GM12878 (cell line): ENCODE data around the gene HHIPL1. TPM values are rescaled to one million over a fixed set of nuclear protein-coding genes. Genes with fewer than 3 reads are reported as not detected.

ENCODE experiments used
- ATAC-seq: fragments of 200-7000 bp; cut with Tn5 transposase; 3 replicates; pipeline ENCODE4 v1.9.1; 2020; ENCODE audit warnings: mild to moderate bottlenecking, moderate library complexity
- BruUV-seq: library from RNA; stranded (reverse); fragments of 400-500 nt; replicated peaks from 2 replicates; lab custom pipeline; 2021; lab: Mats Ljungman, UMichigan
- CTCF ChIA-PET: fragments of 300-600 bp; sonication (Branson Sonifier 250); formaldehyde crosslinking; extraction: SDS; loops from one replicate; lab custom pipeline; 2021; ENCODE audit warnings: inconsistent platforms; lab: Yijun Ruan, JAX
- POLR2A ChIA-PET: fragments of 350-600 bp; formaldehyde crosslinking; extraction: SDS; loops from one replicate; lab custom pipeline; 2021; ENCODE audit warnings: inconsistent platforms; lab: Charles Lee
- RAD21 ChIA-PET: fragments of 300-600 bp; sonication (Branson Sonifier 250); formaldehyde crosslinking; loops from one replicate; lab custom pipeline; 2023; ENCODE audit warnings: antibody characterized with exemption; ENCODE audit not compliant: unreplicated experiment; lab: Charles Lee
- SMC1A ChIA-PET: fragments of 300-600 bp; sonication (Branson Sonifier 250); formaldehyde crosslinking; loops from one replicate; lab custom pipeline; 2023; ENCODE audit not compliant: unreplicated experiment, uncharacterized antibody; lab: Charles Lee
- DNase-seq: peaks from one replicate; pipeline ENCODE4 v3.0.0-alpha.2; 2011; ENCODE audit warnings: low read depth, low spot score
- FAIRE-seq: peaks from 3 replicates; lab custom pipeline; 2011; peaks lifted over from hg19 to GRCh38; lab: Jason Lieb, UNC
- H2AFZ ChIP-seq: 2 replicates; pipeline ENCODE4 v1.6.0; 2011; ENCODE audit warnings: low read depth, low read length, control low read depth; ENCODE audit not compliant: control insufficient read depth
- H3K27ac ChIP-seq: 2 replicates; pipeline ENCODE4 v1.5.1; 2011; ENCODE audit warnings: control low read depth; ENCODE audit not compliant: control insufficient read depth, insufficient read depth
- H3K27me3 ChIP-seq, 2 experiments: replicated peaks in 1 of 2; 2 replicates each; pipeline versions ENCODE4 v1.6.0 to v1.6.1; 2011; ENCODE audit warnings: low read length in 1 of 2; ENCODE audit not compliant: control insufficient read depth in 2 of 2, insufficient read depth in 2 of 2
- H3K36me3 ChIP-seq, 2 experiments: 2 replicates each; pipeline ENCODE4 v1.5.1; 2011; ENCODE audit warnings: low read length in 1 of 2; ENCODE audit not compliant: control insufficient read depth in 2 of 2, insufficient read depth in 2 of 2
- H3K4me1 ChIP-seq: 2 replicates; pipeline ENCODE4 v1.6.1; 2011; ENCODE audit warnings: mild to moderate bottlenecking, low read length, moderate library complexity, mixed read lengths; ENCODE audit not compliant: control insufficient read depth, insufficient read depth
- H3K4me2 ChIP-seq: 2 replicates; pipeline ENCODE4 v1.6.0; 2011; ENCODE audit warnings: control low read depth; ENCODE audit not compliant: control insufficient read depth, insufficient read depth
- H3K4me3 ChIP-seq: fragments of 200-600 bp; sonication (generic); 2 replicates; pipeline ENCODE4 v1.5.1; 2016
- H3K79me2 ChIP-seq: 2 replicates; pipeline ENCODE4 v1.6.0; 2011; ENCODE audit warnings: low read length; ENCODE audit not compliant: control insufficient read depth, insufficient read depth
- H3K9ac ChIP-seq: 2 replicates; pipeline ENCODE4 v1.8.0; 2011; ENCODE audit warnings: low read length, control low read depth, mixed read lengths; ENCODE audit not compliant: control insufficient read depth, insufficient read depth
- H3K9me3 ChIP-seq: replicated peaks from 3 replicates; pipeline ENCODE4 v1.5.1; 2011; ENCODE audit warnings: mild to moderate bottlenecking, low read length; ENCODE audit not compliant: control insufficient read depth, insufficient read depth
- H4K20me1 ChIP-seq: 2 replicates; pipeline ENCODE4 v1.6.0; 2011; ENCODE audit not compliant: control insufficient read depth, insufficient read depth
- HDGF ChIP-seq: fragments of 450-650 bp; IDR thresholded peaks from 2 replicates; pipeline ENCODE4 v1.6.1; 2016; ENCODE audit warnings: antibody characterized with exemption
- SP1 ChIP-seq: IDR thresholded peaks from one replicate; pipeline ENCODE4 v1.6.1; 2011; ENCODE audit warnings: low read depth, low read length
- USF2 ChIP-seq: IDR thresholded peaks from 2 replicates; pipeline ENCODE4 v1.6.1; 2011; ENCODE audit warnings: low read depth, low read length, improper control_type of control experiment, borderline replicate concordance
- YBX1 ChIP-seq: fragments of 450-650 bp; IDR thresholded peaks from 2 replicates; pipeline ENCODE4 v1.6.1; 2016; ENCODE audit warnings: antibody characterized with exemption
- ZBED1 ChIP-seq: IDR thresholded peaks from 2 replicates; pipeline ENCODE4 v1.6.1; 2016; ENCODE audit warnings: borderline replicate concordance
- WGBS: methylation state at CpG from one replicate; pipeline ENCODE4 v1.1.6; 2016; ENCODE audit warnings: low lambda C conversion rate; ENCODE audit not compliant: insufficient replicate concordance, insufficient coverage; ENCODE audit errors: missing lambda C conversion rate; 5-methylcytosine and 5-hydroxymethylcytosine counted together
- in situ Hi-C: fragments of 300-500 bp; cut with MboI; formaldehyde crosslinking; loops from 9 replicates; pipeline ENCODE4 v1.14.3; 2018; ENCODE audit warnings: mixed read lengths
- intact Hi-C: fragments of 100-400 bp; cut with micrococcal nuclease; formaldehyde crosslinking; loops from one replicate; pipeline ENCODE4 v1.14.2; 2022; ENCODE audit not compliant: unreplicated experiment
- polyA plus RNA-seq, 11 experiments: library from polyadenylated mRNA; depleted of rRNA in 4 of 11; unstranded in 6 of 11; stranded (reverse) in 5 of 11; fragments of >200 nt; fragmentation: Nextera tagmentation in 4 of 11; fragmentation: Illumina TruSeq in 1 of 11; extraction: Ambion mirVana in 4 of 11; extraction: Trizol in 1 of 11; gene quantifications; 1 replicate in 1 of 11; 2 replicates in 10 of 11; pipeline versions ENCODE4 v1.2.1 to v1.2.3, GENCODE V29; 2011 to 2016; ENCODE audit warnings: inconsistent platforms in 2 of 11, missing spikeins in 2 of 11, low read depth in 1 of 11
- total RNA-seq, 4 experiments: library from RNA; depleted of rRNA in 3 of 4; stranded (reverse); fragments of >200 nt in 3 of 4; fragmentation: Illumina TruSeq in 1 of 4; extraction: Trizol in 1 of 4; gene quantifications; 2 replicates each; pipeline versions ENCODE4 v1.2.1 to v1.2.3, GENCODE V29; 2013 to 2021
- TF ChIP-seq, protein P1 (sequence below): fragments of 450-650 bp; IDR thresholded peaks from 2 replicates; pipeline ENCODE4 v1.6.1; 2017; ENCODE audit warnings: mild to moderate bottlenecking, moderate library complexity

HHIPL1 gene
- total and polyA plus RNA-seq, 10 of the 15 experiments (the other 5 are each of a cell fraction or from before 2014, with no cell fraction given) = 0.09 TPM; not detected in 9

DNA sequence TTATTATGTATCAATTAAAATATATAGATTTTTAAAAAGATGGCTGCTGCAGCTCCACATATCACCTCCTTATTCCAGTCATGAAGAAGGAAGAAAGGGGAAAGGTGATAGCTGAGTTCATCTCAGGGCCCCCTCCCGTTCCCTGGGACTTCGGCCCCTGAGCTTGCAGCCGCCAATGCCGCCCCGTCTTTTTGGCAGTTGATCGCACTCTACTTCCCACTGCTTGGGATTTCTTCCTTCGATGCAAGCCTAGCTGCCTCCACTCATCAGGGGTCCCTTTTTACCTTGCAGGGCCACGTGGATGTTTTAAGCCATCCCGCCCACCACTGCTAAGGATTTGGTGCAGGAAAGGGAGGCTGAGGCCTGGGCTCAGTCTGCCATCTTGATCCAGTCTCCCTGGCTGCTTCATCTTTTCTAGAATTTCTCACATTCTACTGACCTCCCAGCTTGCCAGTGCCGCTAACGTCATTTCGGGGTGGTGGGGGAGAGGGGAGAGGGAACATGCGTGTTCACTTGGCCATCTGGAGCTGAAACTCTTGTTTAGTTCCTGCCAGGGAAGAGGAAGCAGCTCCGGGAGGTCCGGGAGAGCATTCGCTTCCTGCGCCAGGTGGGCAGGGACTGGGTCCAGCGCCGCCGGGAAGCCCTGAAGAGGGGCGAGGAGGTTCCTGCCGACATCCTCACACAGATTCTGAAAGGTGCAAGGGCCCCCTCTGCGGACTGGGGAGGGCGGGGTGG, 70.5 kb downstream of the HHIPL1 start:
- no peak for ATAC-seq
- WGBS = 24% methylated on average over 24 of the region's 24 CpGs
- no peak overlapping the region for H3K4me3 ChIP-seq
- H4K20me1 ChIP-seq = no peaks in the 10 kb centered on the region
- no peak for DNase-seq
- intact Hi-C loops (no loop called here), in situ Hi-C loops (no loop called here)
- no peaks in the 10 kb centered on the region for H3K36me3 ChIP-seq
- ChIA-PET POLR2A (no interaction called here), RAD21 (no interaction called here), SMC1A (no interaction called here), CTCF (interaction anchor here (0.9 to 1.6 kb wide), 3 partner anchors 32 to 231 kb away, joined by 3 read pairs; partner anchors contain the start of gene CYP46A1)
- no peak for FAIRE-seq
- no TSS peak for BruUV-seq
- H3K4me1 ChIP-seq = peaks cover 10% of the 10 kb centered on the region
- H3K27ac ChIP-seq = no peak overlapping the region
- no peak for TF ChIP-seq SP1
- TF ChIP-seq, protein P1, sequence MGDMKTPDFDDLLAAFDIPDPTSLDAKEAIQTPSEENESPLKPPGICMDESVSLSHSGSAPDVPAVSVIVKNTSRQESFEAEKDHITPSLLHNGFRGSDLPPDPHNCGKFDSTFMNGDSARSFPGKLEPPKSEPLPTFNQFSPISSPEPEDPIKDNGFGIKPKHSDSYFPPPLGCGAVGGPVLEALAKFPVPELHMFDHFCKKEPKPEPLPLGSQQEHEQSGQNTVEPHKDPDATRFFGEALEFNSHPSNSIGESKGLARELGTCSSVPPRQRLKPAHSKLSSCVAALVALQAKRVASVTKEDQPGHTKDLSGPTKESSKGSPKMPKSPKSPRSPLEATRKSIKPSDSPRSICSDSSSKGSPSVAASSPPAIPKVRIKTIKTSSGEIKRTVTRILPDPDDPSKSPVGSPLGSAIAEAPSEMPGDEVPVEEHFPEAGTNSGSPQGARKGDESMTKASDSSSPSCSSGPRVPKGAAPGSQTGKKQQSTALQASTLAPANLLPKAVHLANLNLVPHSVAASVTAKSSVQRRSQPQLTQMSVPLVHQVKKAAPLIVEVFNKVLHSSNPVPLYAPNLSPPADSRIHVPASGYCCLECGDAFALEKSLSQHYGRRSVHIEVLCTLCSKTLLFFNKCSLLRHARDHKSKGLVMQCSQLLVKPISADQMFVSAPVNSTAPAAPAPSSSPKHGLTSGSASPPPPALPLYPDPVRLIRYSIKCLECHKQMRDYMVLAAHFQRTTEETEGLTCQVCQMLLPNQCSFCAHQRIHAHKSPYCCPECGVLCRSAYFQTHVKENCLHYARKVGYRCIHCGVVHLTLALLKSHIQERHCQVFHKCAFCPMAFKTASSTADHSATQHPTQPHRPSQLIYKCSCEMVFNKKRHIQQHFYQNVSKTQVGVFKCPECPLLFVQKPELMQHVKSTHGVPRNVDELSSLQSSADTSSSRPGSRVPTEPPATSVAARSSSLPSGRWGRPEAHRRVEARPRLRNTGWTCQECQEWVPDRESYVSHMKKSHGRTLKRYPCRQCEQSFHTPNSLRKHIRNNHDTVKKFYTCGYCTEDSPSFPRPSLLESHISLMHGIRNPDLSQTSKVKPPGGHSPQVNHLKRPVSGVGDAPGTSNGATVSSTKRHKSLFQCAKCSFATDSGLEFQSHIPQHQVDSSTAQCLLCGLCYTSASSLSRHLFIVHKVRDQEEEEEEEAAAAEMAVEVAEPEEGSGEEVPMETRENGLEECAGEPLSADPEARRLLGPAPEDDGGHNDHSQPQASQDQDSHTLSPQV = no peak
- TF ChIP-seq USF2 = no peak
- no peak for TF ChIP-seq ZBED1
- no peak for TF ChIP-seq HDGF
- no peak for TF ChIP-seq YBX1
- no peaks in the 10 kb centered on the region for H3K27me3 ChIP-seq
- H3K4me2 ChIP-seq = no peak overlapping the region
- no peak overlapping the region for H3K9ac ChIP-seq
- H2AFZ ChIP-seq = no peak overlapping the region
- no peaks in the 10 kb centered on the region for H3K9me3 ChIP-seq
- no peaks in the 10 kb centered on the region for H3K79me2 ChIP-seq
